Esophagus muscularis mucosa (tissue), 4 donors: ENCODE data around the gene TMEM86B. TPM values are rescaled to one million over a fixed set of nuclear protein-coding genes. Genes with fewer than 3 reads are reported as not detected.
A peak's percentile ranks its signal among the peaks of the same experiment; 100 is the strongest.

ENCODE experiments used
- DNase-seq: peaks from one replicate; pipeline ENCODE4 v3.0.0-alpha.2; 2017; ENCODE audit errors: extremely low spot score
- H3K27ac ChIP-seq, 4 donors: fragments of 200-600 bp; sonication (generic); replicated peaks in 1 of 4; 1 replicate in 3 of 4; 2 replicates in 1 of 4; pipeline ENCODE4 v1.5.1; 2016 to 2019; ENCODE audit warnings: mild to moderate bottlenecking in 1 of 4
- H3K27me3 ChIP-seq, 4 donors: fragments of 200-600 bp; sonication (generic); one replicate each; pipeline versions ENCODE4 v1.5.1 to v1.6.0; 2016 to 2019
- H3K36me3 ChIP-seq, 4 donors: fragments of 200-600 bp; sonication (generic); one replicate each; pipeline ENCODE4 v1.5.1; 2016 to 2019
- H3K4me1 ChIP-seq, 4 donors: fragments of 200-600 bp; sonication (generic); one replicate each; pipeline ENCODE4 v1.5.1; 2016 to 2019
- H3K4me3 ChIP-seq, 4 donors: fragments of 200-600 bp; sonication (generic); 1 replicate in 2 of 4; 2 replicates in 2 of 4; pipeline ENCODE4 v1.5.1; 2016 to 2019; ENCODE audit warnings: mild to moderate bottlenecking in 4 of 4, moderate library complexity in 1 of 4
- H3K9me3 ChIP-seq, 4 donors: fragments of 200-600 bp; sonication (generic); 1 replicate in 3 of 4; 2 replicates in 1 of 4; pipeline ENCODE4 v1.5.1; 2016 to 2019
- EP300 ChIP-seq: sonication (generic); formaldehyde crosslinking; IDR thresholded peaks from one replicate; pipeline ENCODE4 v1.6.1; 2017; ENCODE audit warnings: antibody characterized with exemption
- POLR2A ChIP-seq: fragments of 450-650 bp; IDR thresholded peaks from one replicate; pipeline ENCODE4 v1.6.1; 2017; ENCODE audit warnings: antibody characterized with exemption, moderate library complexity, mild to moderate bottlenecking, low read depth
- POLR2AphosphoS5 ChIP-seq, 2 donors: sonication (generic); formaldehyde crosslinking; IDR thresholded peaks; one replicate each; pipeline ENCODE4 v1.6.1; 2017; ENCODE audit warnings: antibody characterized with exemption in 2 of 2
- WGBS: methylation state at CpG from one replicate; pipeline ENCODE4 v1.1.5; 2018; 5-methylcytosine and 5-hydroxymethylcytosine counted together
- intact Hi-C: fragments of 100-400 bp; cut with DNase I; formaldehyde crosslinking; loops from one replicate; pipeline ENCODE4 v1.15.1; 2023
- total RNA-seq, 4 donors: library from RNA; depleted of rRNA; stranded (reverse); fragments of >200 nt; gene quantifications; one replicate each; pipeline versions ENCODE4 v1.1.0 to v1.2.1, GENCODE V29; 2016
- TF ChIP-seq, protein P1 (sequence below), 3 experiments: fragments of 200-600 bp in 2 of 3; fragments of 450-650 bp in 1 of 3; sonication (generic) in 2 of 3; IDR thresholded peaks; one replicate each; pipeline ENCODE4 v1.5.1; 2017 to 2019; ENCODE audit warnings: antibody characterized with exemption in 3 of 3, mild to moderate bottlenecking in 2 of 3, moderate library complexity in 1 of 3

Gene TMEM86B
- total RNA-seq, 4 donors from 2014 or later: 1.7 to 2.8 (median 2.4) TPM

DNA sequence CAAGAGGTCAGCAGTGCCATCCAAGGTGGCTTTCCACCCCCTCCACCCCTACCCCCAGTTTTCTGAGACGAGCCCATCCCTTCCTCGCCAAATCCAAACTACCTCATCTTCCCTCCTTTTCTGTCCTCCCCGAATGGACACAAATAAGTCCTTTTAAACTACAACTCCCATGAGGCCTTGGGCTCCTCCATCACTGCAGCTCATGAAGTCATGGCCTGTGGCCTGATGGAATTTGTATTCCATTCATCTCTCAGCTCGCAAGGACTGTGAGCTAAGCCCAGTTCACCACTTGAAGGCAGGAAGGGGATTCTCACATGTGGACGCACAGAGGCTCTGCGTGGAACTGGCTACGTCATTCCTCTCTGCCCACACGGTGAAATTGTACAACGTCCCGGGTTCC lies 31.8 kb downstream of the TMEM86B start:
- no peak overlapping the region for H3K27ac ChIP-seq
- no peak overlapping the region for H3K4me3 ChIP-seq
- intact Hi-C loops: no loop called here
- TF ChIP-seq, protein P1, sequence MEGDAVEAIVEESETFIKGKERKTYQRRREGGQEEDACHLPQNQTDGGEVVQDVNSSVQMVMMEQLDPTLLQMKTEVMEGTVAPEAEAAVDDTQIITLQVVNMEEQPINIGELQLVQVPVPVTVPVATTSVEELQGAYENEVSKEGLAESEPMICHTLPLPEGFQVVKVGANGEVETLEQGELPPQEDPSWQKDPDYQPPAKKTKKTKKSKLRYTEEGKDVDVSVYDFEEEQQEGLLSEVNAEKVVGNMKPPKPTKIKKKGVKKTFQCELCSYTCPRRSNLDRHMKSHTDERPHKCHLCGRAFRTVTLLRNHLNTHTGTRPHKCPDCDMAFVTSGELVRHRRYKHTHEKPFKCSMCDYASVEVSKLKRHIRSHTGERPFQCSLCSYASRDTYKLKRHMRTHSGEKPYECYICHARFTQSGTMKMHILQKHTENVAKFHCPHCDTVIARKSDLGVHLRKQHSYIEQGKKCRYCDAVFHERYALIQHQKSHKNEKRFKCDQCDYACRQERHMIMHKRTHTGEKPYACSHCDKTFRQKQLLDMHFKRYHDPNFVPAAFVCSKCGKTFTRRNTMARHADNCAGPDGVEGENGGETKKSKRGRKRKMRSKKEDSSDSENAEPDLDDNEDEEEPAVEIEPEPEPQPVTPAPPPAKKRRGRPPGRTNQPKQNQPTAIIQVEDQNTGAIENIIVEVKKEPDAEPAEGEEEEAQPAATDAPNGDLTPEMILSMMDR (IDR thresholded peaks at IDR 0.05): no peak
- TF ChIP-seq POLR2A (no peak), EP300 (no peak)
- no peaks in the 10 kb centered on the region for H3K36me3 ChIP-seq
- no peak for DNase-seq
- H3K9me3 ChIP-seq: no peaks in the 10 kb centered on the region
- peaks cover 0 to 72% (median 0%) of the 10 kb centered on the region in 4 donors for H3K27me3 ChIP-seq
- H3K4me1 ChIP-seq: no peaks in the 10 kb centered on the region
- WGBS: 84% methylated on average over 10 of the region's 10 CpGs

DNA sequence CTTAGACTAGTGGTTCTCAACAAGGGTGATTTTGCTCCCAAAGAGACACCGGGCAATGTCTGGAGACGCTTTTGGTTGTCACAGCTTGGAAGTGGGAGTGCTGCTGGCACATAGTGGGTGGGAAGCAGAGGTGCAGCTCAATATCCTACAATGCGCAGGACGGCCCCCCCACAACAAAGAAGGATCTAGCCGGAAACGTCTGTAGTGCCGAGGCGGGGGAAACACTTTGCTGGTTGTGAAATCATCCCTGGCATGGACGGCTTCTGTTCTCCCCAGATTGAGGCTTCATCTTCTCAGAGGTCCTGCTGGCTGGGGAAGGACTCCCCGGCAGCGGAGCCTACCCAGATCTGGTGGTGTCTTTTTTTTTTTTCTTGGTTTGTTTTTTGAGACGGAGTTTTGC lies 35.1 kb downstream of the TMEM86B start:
- intact Hi-C loops: no loop called here
- H3K9me3 ChIP-seq: no peaks in the 10 kb centered on the region
- H3K27me3 ChIP-seq: peaks cover 0 to 56% (median 0%) of the 10 kb centered on the region in 4 donors
- no peak overlapping the region for H3K4me3 ChIP-seq
- H3K4me1 ChIP-seq: no peaks in the 10 kb centered on the region
- TF ChIP-seq, protein P1 (IDR thresholded peaks at IDR 0.05): no peak
- TF ChIP-seq POLR2AphosphoS5 (IDR thresholded peaks at IDR 0.05) (no peak), POLR2A (no peak), EP300 (no peak)
- no peak for DNase-seq
- 81% methylated on average over 12 of the region's 12 CpGs for WGBS
- no peaks in the 10 kb centered on the region for H3K36me3 ChIP-seq
- H3K27ac ChIP-seq: no peak overlapping the region

DNA sequence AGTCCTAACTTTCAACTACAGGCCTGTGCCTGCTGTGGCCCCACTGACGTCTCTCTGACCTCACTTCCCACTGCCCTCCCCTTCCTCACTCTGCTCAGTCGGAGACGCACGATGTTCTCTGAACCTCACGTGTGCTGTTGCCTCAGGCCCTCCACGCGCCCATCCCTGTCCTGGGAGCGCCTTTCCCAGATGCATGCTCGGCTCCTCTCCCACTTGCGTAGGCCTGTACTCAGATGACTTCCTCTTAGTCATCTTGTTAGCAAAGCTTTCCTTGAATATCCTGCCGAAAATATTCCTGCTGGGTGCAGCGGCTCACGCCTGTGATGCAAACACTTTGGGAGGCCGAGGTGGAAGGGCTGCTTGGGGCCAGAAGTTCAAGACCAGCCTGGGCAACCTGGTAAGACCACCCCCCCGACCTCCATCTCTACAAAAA lies 39.1 kb downstream of the TMEM86B start:
- 63% methylated on average over 15 of the region's 15 CpGs for WGBS
- TF ChIP-seq POLR2A: no peak
- TF ChIP-seq, protein P1 (IDR thresholded peaks at IDR 0.05): no peak
- no peak for TF ChIP-seq POLR2AphosphoS5 (IDR thresholded peaks at IDR 0.05)
- TF ChIP-seq EP300: no peak
- no peak for DNase-seq
- intact Hi-C loops: no loop called here
- H3K36me3 ChIP-seq: no peaks in the 10 kb centered on the region
- no peak overlapping the region for H3K4me3 ChIP-seq
- no peaks in the 10 kb centered on the region for H3K9me3 ChIP-seq
- H3K4me1 ChIP-seq: no peaks in the 10 kb centered on the region
- peaks cover 0 to 63% (median 4%) of the 10 kb centered on the region in 4 donors for H3K27me3 ChIP-seq
- H3K27ac ChIP-seq: peak overlapping the region in 2 of 4 donors; percentile 11 to 51

DNA sequence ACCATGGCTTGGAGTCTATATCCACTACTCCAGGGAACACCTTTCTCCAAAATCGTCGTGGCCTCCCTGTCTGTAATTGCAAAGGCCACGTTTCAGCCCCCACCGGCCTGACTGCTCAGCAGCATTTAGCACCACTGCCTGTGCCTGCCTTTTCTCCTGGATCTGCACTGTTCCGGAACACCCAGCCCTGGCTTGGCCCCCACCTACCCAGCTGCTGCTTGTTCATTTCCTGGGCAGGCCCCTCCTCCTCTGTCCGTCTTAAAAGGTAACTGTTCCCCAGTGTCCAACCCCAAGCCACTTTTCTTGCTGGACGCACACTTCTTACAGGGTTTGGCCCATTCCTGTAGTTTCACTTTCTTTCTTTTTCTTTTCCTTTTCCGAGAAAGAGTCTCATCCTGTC lies 39.9 kb downstream of the TMEM86B start:
- H3K9me3 ChIP-seq: no peaks in the 10 kb centered on the region
- no peaks in the 10 kb centered on the region for H3K4me1 ChIP-seq
- H3K27me3 ChIP-seq: peaks cover 0 to 59% (median 4%) of the 10 kb centered on the region in 4 donors
- H3K36me3 ChIP-seq: no peaks in the 10 kb centered on the region
- peak overlapping the region in 2 of 4 donors; percentile 11 to 51 for H3K27ac ChIP-seq
- H3K4me3 ChIP-seq: no peak overlapping the region
- intact Hi-C loops: no loop called here
- TF ChIP-seq, protein P1 (IDR thresholded peaks at IDR 0.05): no peak
- TF ChIP-seq POLR2A (no peak), POLR2AphosphoS5 (IDR thresholded peaks at IDR 0.05) (no peak), EP300 (no peak)
- DNase-seq: no peak
- 59% methylated on average over 8 of the region's 8 CpGs for WGBS

DNA sequence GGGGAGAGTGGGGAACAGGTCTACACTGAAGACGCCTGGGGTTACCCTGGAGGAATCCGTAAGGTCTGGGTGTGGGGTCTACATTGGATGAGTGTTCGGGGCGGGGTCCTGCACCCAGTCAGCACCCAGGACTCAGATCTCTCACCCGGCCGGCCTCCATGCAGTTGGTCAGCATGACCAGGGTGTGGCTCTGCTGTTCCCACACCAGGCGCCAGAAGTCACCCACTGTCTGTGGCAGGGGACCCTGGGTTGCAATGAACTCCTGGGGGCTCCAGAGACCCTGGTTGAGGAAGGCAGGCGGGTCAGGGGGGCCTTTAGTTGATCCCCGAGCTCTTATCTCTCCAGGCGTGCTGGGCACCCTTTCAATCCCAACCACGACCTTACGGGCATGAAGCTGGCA lies 42.5 kb downstream of the TMEM86B start:
- intact Hi-C loops: no loop called here
- DNase-seq: no peak
- H3K4me1 ChIP-seq: no peaks in the 10 kb centered on the region
- no peak overlapping the region for H3K4me3 ChIP-seq
- WGBS: 83% methylated on average over 7 of the region's 12 CpGs
- no peaks in the 10 kb centered on the region for H3K36me3 ChIP-seq
- H3K9me3 ChIP-seq: no peaks in the 10 kb centered on the region
- no peak for TF ChIP-seq POLR2A
- peaks cover 0 to 60% (median 11%) of the 10 kb centered on the region in 4 donors for H3K27me3 ChIP-seq
- H3K27ac ChIP-seq: no peak overlapping the region
